Activated CD8-positive, alpha-beta T cell treated with anti-CD3 and anti-CD28 coated beads for 36 hours (primary cell): Measurements from ENCODE around the gene ANKRD23. TPM values are rescaled to one million over a fixed set of nuclear protein-coding genes. Genes with fewer than 3 reads are reported as not detected.

Source experiments
- ATAC-seq: fragments of 200-7000 bp; cut with Tn5 transposase; one replicate; pipeline ENCODE4 v1.10.0; 2021; ENCODE audit warnings: mild to moderate bottlenecking, moderate library complexity
- CTCF ChIA-PET: fragments of 350-600 bp; sonication (Branson Sonifier 250); formaldehyde crosslinking; loops from one replicate; lab custom pipeline; 2021; ENCODE audit warnings: antibody characterized with exemption; lab: Charles Lee
- POLR2A ChIA-PET: fragments of 350-600 bp; sonication (Branson Sonifier 250); formaldehyde crosslinking; loops from one replicate; lab custom pipeline; 2021; ENCODE audit warnings: antibody characterized with exemption; lab: Charles Lee
- DNase-seq: peaks from one replicate; pipeline ENCODE4 v3.0.0-alpha.2; 2020
- H3K27ac Mint-ChIP-seq: one replicate; pipeline ENCODE4 v1.8.0; 2021; ENCODE audit warnings: mild to moderate bottlenecking, mixed read lengths
- H3K27me3 Mint-ChIP-seq: one replicate; pipeline ENCODE4 v1.8.0; 2021; ENCODE audit warnings: mixed read lengths
- H3K36me3 Mint-ChIP-seq: one replicate; pipeline ENCODE4 v1.8.0; 2021; ENCODE audit warnings: low read depth, mixed read lengths
- H3K4me1 Mint-ChIP-seq: one replicate; pipeline ENCODE4 v1.8.0; 2021; ENCODE audit warnings: low read depth, mixed read lengths
- H3K4me3 Mint-ChIP-seq: one replicate; pipeline ENCODE4 v1.8.0; 2021; ENCODE audit warnings: mild to moderate bottlenecking, moderate library complexity, mixed read lengths
- H3K9me3 Mint-ChIP-seq: one replicate; pipeline ENCODE4 v1.8.0; 2021; ENCODE audit warnings: mixed read lengths
- CTCF ChIP-seq: fragments of 200-600 bp; IDR thresholded peaks from one replicate; pipeline ENCODE4 v1.8.0; 2022; ENCODE audit warnings: antibody characterized with exemption, mild to moderate bottlenecking
- intact Hi-C: fragments of 100-400 bp; cut with micrococcal nuclease; formaldehyde crosslinking; loops from one replicate; pipeline ENCODE4 v1.10.0; 2022
- microRNA-seq: library from miRNA; unstranded; fragments of <30 nt; microRNA quantifications from one replicate; pipeline ENCODE4 v1.2.0, GENCODE V29; 2022; ENCODE audit warnings: borderline microRNAs expressed, borderline replicate concordance
- total RNA-seq, 2 experiments: library from RNA; stranded (reverse); gene quantifications; one replicate each; pipeline ENCODE4 v1.2.3, GENCODE V29; 2021

Gene ANKRD23
- total RNA-seq, 2 experiments from 2014 or later: 5.3 to 5.7 TPM

DNA sequence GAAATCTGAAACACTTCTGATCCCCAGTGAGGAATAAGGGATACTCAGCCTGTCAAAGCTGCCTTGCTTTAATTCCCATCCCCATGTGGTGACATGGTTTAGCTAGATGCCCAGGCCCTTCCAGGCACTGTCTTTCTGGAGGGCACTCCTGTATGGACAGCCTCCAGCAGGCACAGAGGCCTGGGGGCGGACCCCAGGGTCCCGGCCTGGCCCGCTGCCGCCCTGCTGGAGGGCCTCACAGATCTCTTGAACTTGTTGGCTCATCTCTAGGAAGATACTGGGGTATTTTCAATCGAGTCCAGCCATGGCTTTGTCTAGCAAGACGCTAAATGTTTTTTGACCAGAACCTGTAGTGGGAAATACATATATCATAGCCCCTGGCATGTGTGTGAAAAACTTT is 48.7 kb downstream of the ANKRD23 start:
- H3K36me3 Mint-ChIP-seq: no peaks in the 10 kb centered on the region
- no peak for TF ChIP-seq CTCF
- H3K4me1 Mint-ChIP-seq: no peaks in the 10 kb centered on the region
- no peak overlapping the region for H3K27ac Mint-ChIP-seq
- H3K9me3 Mint-ChIP-seq: no peaks in the 10 kb centered on the region
- DNase-seq (no peak), ATAC-seq (no peak)
- intact Hi-C loops: no loop called here
- ChIA-PET POLR2A (no interaction called here), CTCF (no interaction called here)
- H3K27me3 Mint-ChIP-seq: no peaks in the 10 kb centered on the region
- no peak overlapping the region for H3K4me3 Mint-ChIP-seq

DNA sequence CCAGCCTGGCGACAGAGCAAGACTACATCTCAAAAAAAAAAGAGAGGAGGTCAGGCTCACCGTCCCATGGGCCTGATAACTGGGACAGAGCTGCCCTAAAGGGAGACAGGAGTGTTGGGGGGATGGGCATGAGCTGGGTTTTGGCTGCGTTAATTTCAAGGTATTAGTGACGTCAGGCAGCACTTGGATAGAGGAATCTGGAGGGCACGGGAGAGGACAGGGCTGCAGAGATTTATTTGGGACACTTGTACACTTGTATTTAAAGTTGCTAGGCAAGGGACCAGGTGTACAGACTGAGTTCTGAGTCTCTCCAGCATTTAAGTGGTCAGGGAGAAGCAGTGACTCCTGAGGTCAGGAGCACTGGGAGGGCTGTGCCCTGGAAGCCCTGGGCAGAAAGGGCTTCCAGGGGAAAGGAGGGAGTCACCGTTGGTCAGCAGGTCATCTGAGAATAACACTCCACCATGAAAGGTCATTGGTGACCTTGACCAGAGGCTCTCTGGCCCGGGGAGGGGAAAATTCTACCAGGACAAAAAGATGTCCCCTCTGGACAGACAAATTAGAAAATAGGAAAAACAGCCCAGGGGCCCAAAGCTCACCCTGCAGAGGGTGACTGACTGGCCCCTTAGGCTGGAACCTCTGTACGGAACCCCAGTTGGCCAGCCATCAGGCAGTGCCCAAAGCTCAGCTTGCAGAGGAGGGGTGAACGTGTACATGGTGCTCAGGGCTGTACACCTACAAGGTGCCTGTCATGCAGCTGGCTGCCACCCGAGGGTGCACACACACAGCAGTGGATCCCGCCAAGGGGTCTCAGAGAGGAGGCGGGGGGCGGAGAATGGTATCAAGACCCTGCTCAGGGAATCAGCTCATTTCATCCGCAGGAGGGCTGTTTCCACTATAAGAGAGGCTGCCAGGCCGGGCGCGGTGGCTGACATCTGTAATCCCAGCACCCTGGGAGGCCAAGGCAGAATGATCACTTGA is 50.8 kb downstream of the ANKRD23 start:
- H3K36me3 Mint-ChIP-seq: no peaks in the 10 kb centered on the region
- no peak overlapping the region for H3K27ac Mint-ChIP-seq
- ChIA-PET POLR2A (no interaction called here), CTCF (no interaction called here)
- H3K27me3 Mint-ChIP-seq: no peaks in the 10 kb centered on the region
- no peak for TF ChIP-seq CTCF
- no peak for ATAC-seq
- H3K4me1 Mint-ChIP-seq: no peaks in the 10 kb centered on the region
- H3K4me3 Mint-ChIP-seq: no peak overlapping the region
- no peaks in the 10 kb centered on the region for H3K9me3 Mint-ChIP-seq
- DNase-seq: no peak
- intact Hi-C loops: no loop called here

DNA sequence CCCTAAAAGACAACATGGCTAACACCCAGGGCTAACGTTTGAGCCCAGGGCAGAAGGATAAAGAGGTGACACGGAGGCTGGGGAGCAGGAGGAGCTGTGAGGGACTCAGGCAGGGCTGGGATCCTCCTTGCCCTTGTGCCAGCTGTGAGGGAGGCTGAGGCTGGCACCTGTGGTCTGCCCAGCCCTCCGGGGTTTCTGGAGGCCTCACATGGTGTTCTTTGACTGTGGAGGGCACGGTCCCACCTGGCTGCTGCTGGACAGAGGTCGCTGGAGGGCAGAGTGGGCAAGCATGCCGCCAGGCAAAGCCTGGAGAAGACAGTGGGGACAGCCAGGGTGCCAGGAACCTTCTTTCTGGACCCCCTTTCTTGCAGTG is 54.6 kb downstream of the ANKRD23 start:
- no peaks in the 10 kb centered on the region for H3K27me3 Mint-ChIP-seq

DNA sequence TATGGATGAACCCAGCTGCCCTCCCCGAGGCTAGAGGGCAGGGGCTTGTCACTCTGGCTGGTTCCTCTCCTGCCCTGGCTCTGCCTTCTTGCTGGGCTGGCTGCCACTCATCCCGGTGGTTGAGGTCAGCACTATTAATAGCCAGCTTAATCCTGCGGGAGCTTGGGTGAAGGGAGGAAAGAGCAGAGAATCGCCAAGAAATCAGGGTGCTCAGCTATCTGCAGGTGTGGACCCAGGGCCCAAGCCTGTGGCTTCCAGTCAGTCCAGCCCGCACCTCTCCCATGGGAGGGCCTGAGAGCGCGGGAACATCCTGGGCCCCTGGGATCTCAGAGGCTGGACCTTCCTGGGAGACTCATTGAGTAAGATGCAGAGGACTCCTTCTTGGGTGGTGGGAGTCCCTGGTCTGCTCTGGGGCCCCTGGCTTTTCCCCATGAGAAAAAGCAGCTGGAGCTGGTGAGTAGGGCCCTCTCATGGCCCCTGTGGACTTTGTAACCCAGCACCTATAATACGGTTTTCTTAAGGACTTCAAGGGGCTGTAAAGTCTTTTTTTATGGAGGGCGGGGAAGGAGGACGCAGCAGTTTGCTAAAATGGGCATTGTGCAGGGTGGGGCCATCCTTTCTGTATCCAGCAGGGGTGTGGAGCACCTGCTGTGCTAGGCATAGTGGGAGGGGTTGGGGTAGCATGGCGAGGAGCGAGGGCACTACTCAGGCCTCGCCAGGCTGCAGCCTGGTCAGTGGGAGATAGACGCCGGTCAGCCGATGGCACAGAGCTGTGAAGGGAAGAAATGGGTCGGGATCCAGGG is 55.2 kb downstream of the ANKRD23 start:
- Mint-ChIP-seq H3K4me1 (peaks cover 4% of the 10 kb centered on the region), H3K9me3 (no peaks in the 10 kb centered on the region), H3K27me3 (no peaks in the 10 kb centered on the region), H3K27ac (no peak overlapping the region), H3K4me3 (no peak overlapping the region), H3K36me3 (no peaks in the 10 kb centered on the region)
- DNase-seq (no peak), ATAC-seq (no peak)
- CTCF ChIA-PET: no interaction called here
- POLR2A ChIA-PET: no interaction called here
- no peak for TF ChIP-seq CTCF
- intact Hi-C loops: no loop called here

More for the DNA sequence above, 54.6 kb downstream of the ANKRD23 start:
- ATAC-seq (no peak), DNase-seq (no peak)
- Mint-ChIP-seq H3K9me3 (no peaks in the 10 kb centered on the region), H3K4me3 (no peak overlapping the region), H3K27ac (no peak overlapping the region), H3K4me1 (peaks cover 4% of the 10 kb centered on the region), H3K36me3 (no peaks in the 10 kb centered on the region)
- CTCF ChIA-PET: no interaction called here
- no peak for TF ChIP-seq CTCF
- POLR2A ChIA-PET: no interaction called here
- intact Hi-C loops: no loop called here

Small RNA genes lying within 50 kb of the gene (microRNA-seq; reads per million reads assigned to microRNA genes)
- gene MIR3127: 1.5 reads per million

Other genes with a start within 250 kb of the ANKRD23 start
- gene KANSL3, start 205.7 kb downstream of the ANKRD23 start, total RNA-seq: 10 to 100 TPM; 37.8 to 39.8 TPM
- not detected for gene FER1L5, start 201.3 kb downstream of the ANKRD23 start, total RNA-seq
- gene LMAN2L, start 104.0 kb downstream of the ANKRD23 start, total RNA-seq: 1 to 10 TPM; 4.4 to 6.1 TPM
- gene CNNM4, start 83.1 kb downstream of the ANKRD23 start, total RNA-seq: 1 to 10 TPM; 5.1 to 5.8 TPM
- gene CNNM3, start 27.8 kb downstream of the ANKRD23 start, total RNA-seq: 10 to 100 TPM; 15.8 to 19.3 TPM
- gene ANKRD39, start 14.0 kb upstream of the ANKRD23 start, total RNA-seq: 10 to 100 TPM; 22.6 TPM
- gene SEMA4C, start 26.1 kb upstream of the ANKRD23 start, total RNA-seq: 10 to 100 TPM; 10.4 to 12.4 TPM
- under 1 TPM; 0.72 to 0.77 TPM for gene FAM178B, start 142.6 kb upstream of the ANKRD23 start, total RNA-seq